HG03103 (cell line): Measurements from ENCODE around the gene PEX5L.
A peak's percentile ranks its signal among the peaks of the same experiment; 100 is the strongest.
"Not testable (repeated sequence)": the region's sequence is repeated elsewhere in the genome, so short reads cannot be mapped to it uniquely, and the experiment has no call there.

Experiments used
- ATAC-seq: cut with Tn5 transposase; IDR thresholded peaks from one replicate; pipeline ENCODE4 v1.9.1; 2021; ENCODE audit warnings: low read depth; ENCODE audit not compliant: unreplicated experiment

PEX5L gene, protein sequence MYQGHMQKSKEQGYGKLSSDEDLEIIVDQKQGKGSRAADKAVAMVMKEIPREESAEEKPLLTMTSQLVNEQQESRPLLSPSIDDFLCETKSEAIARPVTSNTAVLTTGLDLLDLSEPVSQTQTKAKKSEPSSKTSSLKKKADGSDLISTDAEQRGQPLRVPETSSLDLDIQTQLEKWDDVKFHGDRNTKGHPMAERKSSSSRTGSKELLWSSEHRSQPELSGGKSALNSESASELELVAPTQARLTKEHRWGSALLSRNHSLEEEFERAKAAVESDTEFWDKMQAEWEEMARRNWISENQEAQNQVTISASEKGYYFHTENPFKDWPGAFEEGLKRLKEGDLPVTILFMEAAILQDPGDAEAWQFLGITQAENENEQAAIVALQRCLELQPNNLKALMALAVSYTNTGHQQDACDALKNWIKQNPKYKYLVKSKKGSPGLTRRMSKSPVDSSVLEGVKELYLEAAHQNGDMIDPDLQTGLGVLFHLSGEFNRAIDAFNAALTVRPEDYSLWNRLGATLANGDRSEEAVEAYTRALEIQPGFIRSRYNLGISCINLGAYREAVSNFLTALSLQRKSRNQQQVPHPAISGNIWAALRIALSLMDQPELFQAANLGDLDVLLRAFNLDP

DNA sequence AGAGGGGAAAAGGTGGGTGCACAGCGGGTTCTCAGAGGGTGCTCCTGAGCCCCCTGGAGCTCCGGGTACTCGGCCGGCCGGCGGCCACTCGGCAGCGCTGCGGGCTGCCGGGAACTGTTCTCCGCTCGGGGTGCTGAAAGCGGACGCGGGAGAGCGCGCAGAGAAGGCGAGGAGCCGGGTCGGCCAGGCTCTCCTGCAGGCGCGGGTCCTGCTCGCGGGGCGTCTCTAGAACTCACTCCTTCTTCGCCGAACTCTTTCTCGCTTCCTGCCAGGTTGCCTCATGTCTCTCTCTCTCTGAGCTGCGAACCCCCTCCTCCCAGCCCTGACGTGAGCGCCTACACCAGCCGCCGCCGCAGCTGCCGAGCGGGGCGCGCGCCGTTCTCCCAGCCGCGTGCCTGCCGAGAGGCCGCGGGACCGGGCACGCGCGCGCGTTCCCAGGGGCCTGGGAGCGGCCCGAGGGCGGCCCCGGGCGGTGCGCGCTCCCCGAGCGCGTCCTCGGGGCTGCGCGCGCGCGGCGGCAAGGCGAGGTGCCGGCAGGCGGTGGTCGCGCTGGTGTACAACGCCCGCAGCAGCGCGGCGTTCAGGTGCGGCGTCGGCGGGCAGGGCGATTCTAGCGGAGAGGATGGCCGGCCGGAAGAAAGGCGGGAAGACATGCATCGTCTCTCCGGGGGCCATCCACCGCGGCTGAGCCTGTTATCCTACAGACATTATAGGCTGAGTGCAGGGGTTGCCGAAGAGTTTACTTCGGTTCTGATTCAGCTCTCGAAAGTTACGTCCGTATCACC, at the start of gene PEX5L:
PEX5L (minus strand) TSS at position 267 of the 785 bp plus-strand sequence. CDS start 338 bp downstream, outside the sequence.
- no peak for ATAC-seq

DNA sequence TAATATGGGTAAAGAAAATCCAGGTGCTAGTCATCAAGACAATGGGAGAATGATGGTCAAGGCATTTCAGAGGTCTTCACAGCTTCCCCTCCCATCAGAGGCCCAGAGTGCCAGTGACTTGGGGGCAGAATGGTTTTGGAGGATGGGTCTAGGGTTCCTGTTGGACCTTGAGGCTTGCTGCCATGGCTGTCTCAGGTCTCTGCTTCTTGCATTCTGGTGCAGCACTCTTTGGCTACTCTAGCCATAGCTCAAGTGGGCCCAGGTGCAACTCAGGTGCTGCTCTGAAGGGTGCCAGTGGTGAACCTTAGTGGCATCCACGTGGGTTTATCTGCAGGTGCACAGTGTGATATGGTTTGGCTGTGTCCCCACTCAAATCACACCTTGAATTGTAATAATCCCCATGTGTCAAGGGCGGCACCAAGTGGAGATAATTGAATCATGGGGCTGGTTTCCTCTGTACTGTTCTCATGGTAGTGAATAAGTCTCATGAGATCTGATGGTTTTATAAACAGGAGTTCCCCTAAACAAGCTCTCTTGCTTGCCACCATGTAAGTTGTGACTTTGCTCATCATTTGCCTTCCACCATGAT, 48.5 kb upstream of the PEX5L start:
- no peak for ATAC-seq

DNA sequence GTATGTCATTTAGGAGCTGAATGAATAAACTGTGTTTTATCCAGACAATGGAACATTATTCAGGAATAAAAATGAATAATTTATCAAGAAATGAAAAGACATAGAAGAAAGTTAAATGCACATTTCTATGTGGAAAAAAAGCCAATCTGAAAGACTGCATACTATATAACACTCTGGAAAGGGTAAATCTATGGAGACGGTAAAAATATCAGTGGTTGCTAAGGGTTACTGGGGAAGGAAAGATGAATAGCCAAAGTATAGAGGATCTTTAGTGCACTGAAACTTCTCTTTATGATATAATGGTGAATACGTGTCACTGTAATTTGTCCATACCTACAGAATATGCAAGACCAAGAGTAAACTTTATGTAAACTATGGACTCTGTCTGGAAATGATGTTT, 46.0 kb upstream of the PEX5L start:
- no peak for ATAC-seq

DNA sequence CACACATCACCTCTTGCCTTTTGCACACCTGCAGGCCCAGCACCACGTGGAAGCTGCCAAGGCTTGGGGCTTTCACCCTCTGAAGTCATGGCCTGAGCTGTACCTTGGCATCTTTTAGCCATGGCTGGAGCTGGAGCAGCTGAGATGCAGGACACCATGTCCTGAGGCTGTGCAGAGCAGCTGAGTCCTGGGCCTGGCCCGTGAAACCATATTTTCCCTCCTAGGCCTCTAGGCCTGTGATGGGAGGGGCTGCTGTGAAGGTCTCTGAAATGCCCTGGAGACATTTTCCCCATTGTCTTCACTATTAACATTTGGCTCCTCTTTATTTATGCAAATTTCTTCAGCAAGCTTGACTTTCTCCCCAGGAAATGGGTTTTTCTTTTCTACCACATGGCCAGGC, 41.9 kb upstream of the PEX5L start:
- no peak for ATAC-seq

DNA sequence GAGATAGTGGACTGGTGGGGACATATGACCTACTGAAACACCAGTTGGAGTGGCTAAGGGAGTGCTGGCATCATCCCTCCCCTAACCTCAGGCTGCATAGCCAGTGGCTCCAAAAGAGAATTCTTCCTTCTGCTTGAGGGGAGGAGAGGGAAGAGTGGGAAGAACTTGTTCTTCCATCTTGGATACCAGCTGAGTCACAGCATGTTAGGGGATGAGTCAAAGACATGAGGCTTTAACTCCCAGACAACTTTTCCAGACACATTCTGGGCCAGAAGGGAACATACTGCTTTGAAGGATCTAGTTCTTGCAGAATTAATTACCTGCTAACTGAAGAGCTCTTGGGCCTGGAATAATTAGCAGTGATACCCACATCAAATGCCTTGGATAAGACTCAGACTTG, 36.8 kb upstream of the PEX5L start:
- no peak for ATAC-seq

DNA sequence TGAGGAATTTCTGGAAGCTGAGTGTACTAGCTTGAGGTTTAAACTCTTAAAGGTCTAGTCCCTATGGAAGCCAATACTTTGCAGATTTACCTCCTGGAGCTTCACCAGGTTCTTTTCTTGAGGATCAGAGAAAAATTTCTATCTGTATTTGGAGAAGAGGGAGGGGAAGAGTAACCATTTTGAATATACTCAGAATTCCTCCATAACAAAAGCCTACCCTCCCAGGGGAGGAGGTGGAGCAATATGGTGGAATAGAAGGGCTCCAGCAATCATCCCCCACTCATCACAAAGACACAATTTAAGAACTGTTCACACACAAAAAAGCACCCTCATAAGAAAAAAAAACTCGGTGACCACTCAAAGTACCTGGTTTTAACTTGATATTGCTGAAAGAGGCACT, 36.0 kb upstream of the PEX5L start:
- no peak for ATAC-seq

DNA sequence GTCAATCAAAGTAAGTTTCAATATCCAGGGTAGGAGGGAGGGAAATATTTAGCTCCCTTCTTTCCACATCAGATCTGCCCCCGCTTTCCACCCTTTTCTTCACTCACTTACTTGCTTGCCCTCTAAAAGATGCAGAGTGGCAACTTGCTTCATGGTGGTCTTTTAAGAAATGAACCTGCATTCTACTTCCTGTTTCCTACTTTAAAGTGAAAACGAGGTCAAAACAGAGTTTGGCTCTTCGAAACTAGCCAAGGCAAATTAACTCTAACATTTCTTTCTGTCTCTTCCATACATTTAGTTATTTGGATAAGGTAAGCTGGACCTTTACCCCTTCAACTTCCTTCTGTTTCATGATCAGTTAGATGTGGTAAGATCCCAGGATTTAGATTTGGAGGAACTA, 34.2 kb upstream of the PEX5L start:
- no peak for ATAC-seq

DNA sequence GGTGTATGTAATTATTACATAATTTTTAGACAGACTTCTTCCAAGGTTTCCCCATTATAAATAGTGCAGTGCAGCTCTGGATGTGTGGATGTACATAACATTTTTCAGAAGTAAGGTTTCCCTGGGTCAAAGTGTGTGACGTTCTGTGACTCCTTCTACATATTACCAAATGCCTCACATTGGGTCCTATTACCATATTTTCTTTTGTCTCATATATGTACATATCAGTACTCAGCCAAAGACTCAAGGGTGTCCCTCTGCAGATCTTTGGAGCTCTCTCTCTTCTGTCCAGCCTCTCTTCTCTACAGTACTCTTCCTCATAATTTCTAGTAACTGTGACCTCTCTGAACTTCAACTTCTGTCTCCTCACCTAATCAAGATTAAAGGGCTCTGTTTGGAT, 31.3 kb upstream of the PEX5L start:
- ATAC-seq: no peak

DNA sequence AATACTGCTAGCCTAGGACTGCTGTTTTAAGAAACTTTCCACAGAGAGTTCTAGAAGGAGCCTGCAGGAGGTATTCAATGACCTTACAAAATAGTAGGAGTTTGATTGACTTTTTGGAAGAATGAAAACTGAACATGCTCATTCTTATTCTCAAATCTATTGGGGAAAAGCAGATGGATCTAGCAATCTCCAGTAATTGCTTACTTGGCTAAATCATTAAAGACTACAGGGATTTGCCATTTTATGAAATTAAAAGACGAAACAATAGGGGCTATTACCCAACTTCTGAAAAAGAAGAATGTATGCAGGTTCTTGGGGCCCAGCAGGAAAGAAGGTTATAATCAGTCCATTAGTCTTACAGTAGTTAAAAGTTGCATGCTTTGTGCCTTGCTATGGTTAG, 29.9 kb upstream of the PEX5L start:
- no peak for ATAC-seq

DNA sequence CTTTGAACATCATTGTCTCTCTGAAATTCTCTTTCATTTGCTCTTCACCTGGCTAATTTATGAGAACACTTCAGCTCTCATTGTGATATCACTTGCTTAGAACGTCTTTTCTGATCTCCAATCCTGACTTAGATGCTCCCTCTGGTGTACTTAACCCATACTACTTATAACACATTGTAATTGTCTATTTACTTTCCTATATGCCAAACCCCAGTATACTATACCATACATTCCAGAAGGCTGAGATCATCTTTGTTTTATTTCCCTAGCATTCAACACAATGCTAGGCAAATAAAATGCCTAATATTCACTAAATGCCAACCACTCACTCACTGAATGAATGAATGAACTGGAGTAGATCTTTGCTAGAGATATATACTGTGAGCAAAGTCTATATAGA, 27.0 kb upstream of the PEX5L start:
- no peak for ATAC-seq

DNA sequence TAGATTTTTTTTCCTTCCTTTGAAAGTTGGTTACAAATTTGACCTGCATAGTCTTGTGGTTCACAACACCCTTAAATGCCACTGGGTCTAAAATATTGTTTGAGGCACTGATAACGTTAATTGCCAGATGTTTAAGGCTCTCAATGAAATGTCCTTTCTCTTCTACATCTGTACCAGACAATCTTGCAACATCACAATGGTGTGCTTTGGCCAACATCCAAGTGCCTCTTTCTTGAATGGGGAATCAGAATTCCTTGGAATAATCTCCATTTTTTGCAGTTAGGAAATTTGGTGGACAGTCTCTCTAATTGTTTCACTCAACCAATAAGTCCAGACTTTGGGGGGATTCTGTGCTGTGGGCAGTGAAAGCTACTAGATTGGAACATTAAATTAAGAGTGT, 26.0 kb upstream of the PEX5L start:
- ATAC-seq: no peak

DNA sequence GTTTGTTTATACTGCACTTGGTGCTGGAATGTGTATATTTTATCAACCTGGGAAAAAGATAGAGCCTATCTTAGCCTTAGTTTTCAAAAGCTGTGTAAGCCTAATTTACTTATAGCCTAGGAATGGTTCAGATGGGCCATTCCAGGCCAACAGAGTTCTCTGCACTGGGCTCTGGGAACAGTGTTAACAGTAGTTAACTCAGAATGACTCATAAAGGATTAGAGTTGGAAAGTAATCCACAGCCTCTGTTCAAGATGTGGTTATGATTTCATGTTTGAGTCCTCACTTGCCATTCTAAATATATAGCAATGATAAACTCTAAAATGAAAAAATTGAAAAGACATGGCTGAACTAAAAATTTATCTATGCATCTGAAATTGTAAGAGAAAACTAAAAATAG, 22.6 kb upstream of the PEX5L start:
- ATAC-seq: no peak

DNA sequence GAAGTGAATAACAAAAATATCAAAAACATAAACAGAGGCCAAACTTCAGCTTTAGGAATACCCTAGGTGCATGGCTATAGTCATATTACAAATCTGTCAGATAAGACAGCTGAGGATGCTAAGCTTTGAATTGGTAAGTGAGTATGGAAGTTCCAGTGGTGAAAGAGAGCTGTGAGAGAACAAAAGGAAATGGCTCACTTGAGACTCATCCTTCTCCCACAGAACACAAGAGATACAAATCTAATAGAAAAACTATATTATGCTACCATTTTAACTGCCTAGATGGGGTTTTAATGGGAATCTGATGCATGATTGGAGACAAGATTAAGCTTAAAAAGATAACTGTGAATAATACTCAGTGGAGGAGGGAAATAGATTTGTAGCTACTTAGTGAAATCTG, 21.5 kb upstream of the PEX5L start:
- no peak for ATAC-seq

DNA sequence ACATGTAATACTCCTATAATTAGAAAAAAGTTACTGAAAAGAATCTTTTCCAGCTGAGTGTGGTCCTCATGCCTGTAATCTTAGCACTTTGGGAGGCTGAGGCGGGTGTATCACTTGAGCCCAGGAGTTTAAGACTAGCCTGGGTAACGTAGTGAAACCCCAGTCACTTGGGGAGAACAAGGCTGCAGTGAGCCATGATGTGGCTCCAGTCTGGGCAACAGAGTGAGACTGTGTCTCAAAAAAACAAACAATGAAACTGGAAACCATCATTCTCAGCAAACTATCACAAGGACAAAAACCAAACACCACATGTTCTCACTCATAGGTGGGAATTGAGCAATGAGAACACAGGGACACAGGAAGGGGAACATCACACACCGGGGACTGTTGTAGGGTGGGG, 18.9 kb upstream of the PEX5L start:
- ATAC-seq: not testable (repeated sequence)

DNA sequence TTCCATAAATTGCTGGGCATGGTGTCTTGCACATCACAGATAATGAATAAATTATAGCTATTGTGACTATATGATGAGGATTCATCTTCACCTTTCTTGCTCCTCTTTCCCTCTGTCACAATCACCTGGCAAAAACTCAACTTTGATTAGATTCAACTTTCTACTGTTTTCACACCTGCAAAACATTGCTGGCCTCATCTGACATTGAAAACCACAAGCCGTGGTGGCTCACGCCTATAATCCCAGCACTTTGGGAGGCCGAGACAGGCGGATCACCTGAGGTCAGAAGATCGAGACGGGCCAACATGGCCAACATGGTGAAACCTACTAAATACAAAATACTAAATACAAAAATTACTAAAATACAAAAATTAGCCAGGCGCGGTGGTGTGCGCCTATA, 12.7 kb upstream of the PEX5L start:
- no peak for ATAC-seq

DNA sequence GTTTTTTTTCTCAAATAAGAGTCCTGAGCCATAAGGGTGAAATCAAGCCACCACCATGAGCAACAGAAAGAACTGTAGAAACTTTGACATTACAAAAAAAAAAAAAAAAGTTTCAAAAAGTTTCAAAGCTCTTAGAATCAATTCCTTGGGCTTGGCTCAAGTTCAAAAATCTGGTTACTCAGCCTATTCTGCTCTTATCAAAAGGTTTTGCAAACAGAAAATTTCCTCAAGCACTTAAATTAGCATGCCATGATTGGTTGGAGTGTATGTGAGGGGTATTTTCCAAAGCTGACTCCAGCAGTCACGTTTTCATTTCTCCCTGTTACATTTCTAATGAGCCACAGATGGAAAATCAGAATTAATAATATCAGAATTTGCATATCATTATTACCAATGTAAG, 12.1 kb upstream of the PEX5L start:
- no peak for ATAC-seq

DNA sequence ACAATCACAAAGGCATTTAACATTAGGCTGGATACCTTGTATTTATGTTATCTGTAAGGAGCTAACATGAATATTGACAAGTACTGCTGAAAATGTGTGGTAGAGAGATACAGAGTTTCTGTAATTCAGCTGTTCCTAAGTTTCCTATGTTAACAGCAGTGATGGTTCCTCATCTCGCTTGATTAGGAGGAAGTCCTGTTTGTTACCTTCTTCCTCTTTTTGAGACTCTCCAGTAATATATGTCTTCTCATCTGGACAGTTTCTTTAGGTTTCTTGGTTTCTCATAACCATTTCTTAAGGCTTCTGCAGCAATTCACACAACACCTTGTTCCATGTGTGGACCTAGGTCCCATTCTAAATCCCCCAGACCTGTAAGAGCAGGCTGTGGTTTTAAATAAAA, 11.4 kb upstream of the PEX5L start:
- ATAC-seq: peak; percentile 97

DNA sequence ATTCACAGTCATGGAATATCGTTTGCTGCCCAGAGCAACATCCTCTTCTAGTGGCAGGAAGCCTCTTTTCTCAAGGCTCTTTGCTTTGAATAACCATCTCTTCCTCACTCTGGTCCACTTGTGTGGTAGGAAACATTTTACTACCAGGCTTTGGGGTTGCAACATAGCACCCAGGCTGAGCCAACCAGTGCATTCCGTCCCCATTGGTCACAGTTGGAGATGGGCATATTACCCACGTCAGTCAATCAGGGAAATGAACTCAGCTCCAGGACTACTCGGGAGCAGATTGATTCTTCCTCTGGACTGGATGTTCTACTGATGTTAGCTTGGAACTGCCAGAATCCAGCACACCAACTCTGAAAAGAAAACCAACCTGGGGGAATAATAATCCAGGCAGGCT, 4.2 kb upstream of the PEX5L start:
- ATAC-seq: no peak

DNA sequence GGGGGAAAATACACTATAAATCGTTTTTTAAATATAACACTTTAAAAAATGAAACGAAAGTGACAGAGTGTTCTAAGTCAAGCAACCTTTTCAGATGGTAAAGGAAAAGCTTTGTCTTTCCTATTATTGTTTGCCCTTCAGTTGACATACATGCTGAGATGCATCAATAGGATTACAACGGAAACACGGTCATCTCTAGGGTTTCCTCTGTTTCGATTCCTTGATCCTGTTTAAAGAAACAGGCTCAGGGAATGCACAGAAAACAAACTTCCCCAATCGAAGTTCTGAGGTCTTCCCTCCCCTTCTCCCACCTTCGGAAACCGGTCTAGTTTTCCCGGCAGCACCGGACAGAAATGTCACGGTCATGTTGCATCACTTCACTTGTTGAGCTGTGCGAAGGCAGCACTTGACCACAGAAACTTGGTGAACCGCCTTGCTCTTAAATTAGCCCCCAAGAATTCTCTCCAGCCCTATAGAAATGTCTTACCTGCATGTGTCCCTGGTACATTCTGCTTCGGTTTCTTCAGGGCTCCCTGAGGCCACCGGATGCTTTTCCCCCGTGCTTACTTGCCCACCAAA, 556 bp downstream of the PEX5L start:
- ATAC-seq: no peak

DNA sequence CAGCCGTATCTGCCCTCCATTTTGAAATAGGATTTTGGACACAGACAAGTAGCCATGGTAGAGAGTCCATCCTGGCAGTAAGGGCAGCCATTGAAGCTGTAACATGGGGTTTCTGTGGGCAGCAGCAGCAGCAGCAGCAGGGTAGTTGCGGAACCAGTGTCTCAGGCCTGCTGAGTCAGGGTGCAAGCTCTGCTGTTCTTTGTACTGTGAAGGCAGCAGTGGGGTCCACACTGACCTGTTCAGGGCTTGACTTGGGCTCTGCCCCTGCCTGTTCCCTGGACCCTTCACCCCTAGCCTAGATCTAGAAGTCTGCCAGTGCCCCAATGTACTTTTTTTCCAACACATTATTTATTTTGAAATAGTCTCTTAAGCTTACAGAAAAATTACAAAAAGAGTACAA, 9.7 kb downstream of the PEX5L start:
- ATAC-seq: no peak

DNA sequence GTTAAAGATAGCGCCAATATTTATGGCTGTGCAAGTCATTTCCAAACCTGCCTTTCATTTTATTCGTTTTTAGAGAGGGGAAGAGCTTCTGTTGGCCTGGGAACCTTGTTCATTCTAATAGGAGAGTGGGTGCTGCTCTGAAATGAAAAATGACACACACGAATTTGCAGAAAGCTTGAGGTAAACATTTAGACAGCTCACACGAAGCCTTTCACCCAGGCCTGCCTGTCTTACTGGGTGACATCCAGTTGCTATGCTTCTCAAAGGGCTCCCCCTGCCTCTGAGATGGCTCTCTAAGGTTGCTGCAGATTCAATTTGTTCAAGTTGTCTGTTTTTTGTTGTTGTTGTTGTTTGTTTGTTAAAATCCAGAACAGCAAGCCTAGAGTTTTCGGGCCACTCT, 18.2 kb downstream of the PEX5L start:
- ATAC-seq: no peak
